ENCODE data around the gene SRM. TPM values are rescaled to one million over a fixed set of nuclear protein-coding genes. Genes with fewer than 3 reads are reported as not detected.

SRM gene
- total RNA-seq, 3 donors from 2014 or later = 14.0 to 46.3 (median 34.3) TPM

- Histone ChIP-seq H3K4me3 (no peak overlapping the region), H3K9me3 (no peaks in the 10 kb centered on the region), H3K36me3 (ENCODE audit: low read depth) (no peaks in the 10 kb centered on the region), H3K4me1 (ENCODE audit: low read depth) (no peaks in the 10 kb centered on the region)
- intact Hi-C loops (cut with DNase I, micrococcal nuclease) = loop anchor here in 1 of 2 donors (10.0 kb wide), 1 partner anchor 614 kb away; no protein-coding TSS in a partner anchor
- ATAC-seq (no peak), DNase-seq (no peak)
- TF ChIP-seq, protein P1, sequence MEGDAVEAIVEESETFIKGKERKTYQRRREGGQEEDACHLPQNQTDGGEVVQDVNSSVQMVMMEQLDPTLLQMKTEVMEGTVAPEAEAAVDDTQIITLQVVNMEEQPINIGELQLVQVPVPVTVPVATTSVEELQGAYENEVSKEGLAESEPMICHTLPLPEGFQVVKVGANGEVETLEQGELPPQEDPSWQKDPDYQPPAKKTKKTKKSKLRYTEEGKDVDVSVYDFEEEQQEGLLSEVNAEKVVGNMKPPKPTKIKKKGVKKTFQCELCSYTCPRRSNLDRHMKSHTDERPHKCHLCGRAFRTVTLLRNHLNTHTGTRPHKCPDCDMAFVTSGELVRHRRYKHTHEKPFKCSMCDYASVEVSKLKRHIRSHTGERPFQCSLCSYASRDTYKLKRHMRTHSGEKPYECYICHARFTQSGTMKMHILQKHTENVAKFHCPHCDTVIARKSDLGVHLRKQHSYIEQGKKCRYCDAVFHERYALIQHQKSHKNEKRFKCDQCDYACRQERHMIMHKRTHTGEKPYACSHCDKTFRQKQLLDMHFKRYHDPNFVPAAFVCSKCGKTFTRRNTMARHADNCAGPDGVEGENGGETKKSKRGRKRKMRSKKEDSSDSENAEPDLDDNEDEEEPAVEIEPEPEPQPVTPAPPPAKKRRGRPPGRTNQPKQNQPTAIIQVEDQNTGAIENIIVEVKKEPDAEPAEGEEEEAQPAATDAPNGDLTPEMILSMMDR (IDR thresholded peaks at IDR 0.05) = no peak
Measured at GRCh38 chr1:11030865-11031264, 29.0 kb downstream of the SRM start.

- ATAC-seq (no peak), DNase-seq (no peak)
- no peaks in the 10 kb centered on the region for H3K36me3 ChIP-seq (ENCODE audit: low read depth)
- TF ChIP-seq, protein P1 (IDR thresholded peaks at IDR 0.05) = no peak
- no peaks in the 10 kb centered on the region for H3K9me3 ChIP-seq
- no peaks in the 10 kb centered on the region for H3K4me1 ChIP-seq (ENCODE audit: low read depth)
- intact Hi-C loops (cut with DNase I, micrococcal nuclease) = no loop called here
- H3K4me3 ChIP-seq = no peak overlapping the region
Measured at GRCh38 chr1:11028018-11028417, 31.8 kb downstream of the SRM start.

GRCh38 chr1:11027316-11027715 lies 32.5 kb downstream of the SRM start:
- H3K9me3 ChIP-seq = no peaks in the 10 kb centered on the region
- TF ChIP-seq, protein P1 (IDR thresholded peaks at IDR 0.05) = no peak
- intact Hi-C loops (cut with DNase I, micrococcal nuclease) = no loop called here
- H3K4me3 ChIP-seq = no peak overlapping the region
- ATAC-seq = no peak
- DNase-seq = no peak
- H3K36me3 ChIP-seq (ENCODE audit: low read depth) = no peaks in the 10 kb centered on the region
- H3K4me1 ChIP-seq (ENCODE audit: low read depth) = no peaks in the 10 kb centered on the region

GRCh38 chr1:11026903-11027302 lies 32.9 kb downstream of the SRM start:
- Histone ChIP-seq H3K36me3 (ENCODE audit: low read depth) (no peaks in the 10 kb centered on the region), H3K4me1 (ENCODE audit: low read depth) (no peaks in the 10 kb centered on the region), H3K4me3 (no peak overlapping the region), H3K9me3 (no peaks in the 10 kb centered on the region)
- DNase-seq = no peak
- no peak for ATAC-seq
- intact Hi-C loops (cut with DNase I, micrococcal nuclease) = no loop called here
- TF ChIP-seq, protein P1 (IDR thresholded peaks at IDR 0.05) = no peak

- DNase-seq = no peak
- H3K36me3 ChIP-seq (ENCODE audit: low read depth) = peaks cover 2% of the 10 kb centered on the region
- H3K9me3 ChIP-seq = no peaks in the 10 kb centered on the region
- intact Hi-C loops (cut with DNase I, micrococcal nuclease) = no loop called here
- no peak overlapping the region for H3K4me3 ChIP-seq
- TF ChIP-seq, protein P1 (IDR thresholded peaks at IDR 0.05) = no peak
- no peak for ATAC-seq
- no peaks in the 10 kb centered on the region for H3K4me1 ChIP-seq (ENCODE audit: low read depth)
Measured at GRCh38 chr1:11026052-11026451, 33.8 kb downstream of the SRM start.

DNA sequence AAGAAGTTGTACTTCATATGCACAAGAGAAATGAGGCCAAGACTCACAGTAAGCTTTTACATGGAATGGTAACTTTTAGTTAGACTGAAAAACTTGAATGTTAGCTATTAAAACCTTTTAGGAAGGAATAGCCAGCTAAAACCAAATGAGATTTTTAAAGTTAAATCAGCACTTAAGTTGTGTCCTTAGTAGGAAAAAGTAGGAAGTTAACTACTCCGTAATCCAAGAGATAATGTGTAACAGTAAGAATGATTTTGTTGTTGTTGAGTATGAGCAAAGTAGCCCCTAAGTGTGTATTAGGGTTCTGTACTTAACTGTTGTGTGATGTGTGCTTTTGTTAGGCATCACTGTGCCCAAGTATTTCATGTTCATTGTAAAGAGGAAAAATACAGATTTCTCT lies 34.2 kb downstream of the SRM start:
- TF ChIP-seq, protein P1 (IDR thresholded peaks at IDR 0.05) = no peak
- Histone ChIP-seq H3K36me3 (ENCODE audit: low read depth) (peaks cover 6% of the 10 kb centered on the region), H3K4me1 (ENCODE audit: low read depth) (no peaks in the 10 kb centered on the region), H3K9me3 (no peaks in the 10 kb centered on the region), H3K4me3 (no peak overlapping the region)
- no peak for DNase-seq
- no peak for ATAC-seq
- intact Hi-C loops (cut with DNase I, micrococcal nuclease) = no loop called here
